Suprapubic skin (tissue), 4 donors: ENCODE results near the gene SHROOM2.

Experiments
- CTCF ChIP-seq, 2 donors: fragments of 200-600 bp in 1 of 2; fragments of 450-650 bp in 1 of 2; sonication (generic) in 1 of 2; IDR thresholded peaks; one replicate each; pipeline ENCODE4 v1.5.1; 2016 to 2019; ENCODE audit warnings: antibody characterized with exemption in 2 of 2, mild to moderate bottlenecking in 1 of 2, moderate library complexity in 1 of 2
- EP300 ChIP-seq: sonication (generic); formaldehyde crosslinking; IDR thresholded peaks from one replicate; pipeline ENCODE4 v1.6.1; 2017; ENCODE audit warnings: antibody characterized with exemption
- POLR2A ChIP-seq, 2 donors: fragments of 450-650 bp; IDR thresholded peaks; one replicate each; pipeline ENCODE4 v1.6.1; 2017; ENCODE audit warnings: antibody characterized with exemption in 2 of 2, mild to moderate bottlenecking in 2 of 2, moderate library complexity in 2 of 2
- POLR2AphosphoS5 ChIP-seq, 3 donors: sonication (generic); formaldehyde crosslinking; IDR thresholded peaks; one replicate each; pipeline ENCODE4 v1.6.1; 2017; ENCODE audit warnings: antibody characterized with exemption in 3 of 3

GRCh38 chrX:9909254-9909653 lies 123.0 kb downstream of the SHROOM2 start:
- TF ChIP-seq POLR2AphosphoS5 (IDR thresholded peaks at IDR 0.05) (no peak), CTCF (IDR thresholded peaks at IDR 0.05) (no peak), POLR2A (IDR thresholded peaks at IDR 0.05) (no peak), EP300 (no peak)
